ENCODE measurements around the gene NKIRAS2.
"Not testable (repeated sequence)": the region's sequence is repeated elsewhere in the genome, so short reads cannot be mapped to it uniquely, and the experiment has no call there.

Gene NKIRAS2

GRCh38 chr17:41998497-41998896 lies 21.4 kb upstream of the NKIRAS2 start:
- no peak for DNase-seq (ENCODE audit: low spot score)

GRCh38 chr17:42000413-42001133 lies 19.3 kb upstream of the NKIRAS2 start:
- no peak for DNase-seq (ENCODE audit: low spot score)

DNA sequence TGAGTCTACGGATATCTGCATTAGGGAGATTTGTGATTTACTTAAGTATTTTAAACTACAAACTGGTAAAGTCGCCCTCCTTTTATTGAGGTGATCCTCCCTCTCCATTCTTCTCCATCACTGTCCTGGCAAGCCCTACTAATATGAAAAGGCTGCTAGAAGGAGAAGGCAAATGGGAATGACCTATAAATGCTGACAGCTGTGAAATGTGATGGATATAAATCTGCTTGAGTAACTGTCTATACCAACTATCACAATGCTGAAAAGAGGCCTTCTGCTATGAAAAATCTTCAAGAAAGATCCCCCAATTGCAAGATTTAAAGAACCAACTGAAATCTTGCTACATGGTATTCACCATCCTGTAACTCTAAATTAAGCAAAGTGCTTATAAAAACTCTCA lies 18.2 kb upstream of the NKIRAS2 start:
- no peak for DNase-seq (ENCODE audit: low spot score)

- DNase-seq (ENCODE audit: low spot score) = no peak
Observed at GRCh38 chr17:42002175-42002791, 17.6 kb upstream of the NKIRAS2 start.

DNA sequence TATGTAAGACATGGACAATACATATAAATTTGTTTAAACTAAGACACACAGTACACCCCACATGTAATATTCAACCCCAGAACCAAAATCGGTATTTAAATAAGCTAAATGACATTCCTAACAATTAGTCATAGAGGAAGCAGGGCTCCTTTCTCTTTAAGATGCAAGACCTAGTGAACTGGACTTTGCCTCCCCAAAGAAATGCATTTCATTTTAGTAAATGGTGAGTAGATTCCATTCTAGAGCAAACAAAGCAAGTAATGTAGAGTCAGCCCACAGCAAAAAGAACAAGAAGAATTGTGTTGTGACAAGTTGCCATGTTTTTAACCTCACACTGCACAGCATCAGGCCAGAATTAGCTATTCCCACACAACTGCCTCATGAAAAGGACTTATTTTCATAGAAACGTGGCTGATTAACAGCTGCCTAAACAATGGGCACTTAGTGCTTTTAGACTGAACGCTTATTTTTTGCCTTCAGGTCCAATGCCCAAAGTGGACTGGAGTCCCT lies 17.0 kb upstream of the NKIRAS2 start:
- DNase-seq (ENCODE audit: low spot score) = peak; percentile 30

DNA sequence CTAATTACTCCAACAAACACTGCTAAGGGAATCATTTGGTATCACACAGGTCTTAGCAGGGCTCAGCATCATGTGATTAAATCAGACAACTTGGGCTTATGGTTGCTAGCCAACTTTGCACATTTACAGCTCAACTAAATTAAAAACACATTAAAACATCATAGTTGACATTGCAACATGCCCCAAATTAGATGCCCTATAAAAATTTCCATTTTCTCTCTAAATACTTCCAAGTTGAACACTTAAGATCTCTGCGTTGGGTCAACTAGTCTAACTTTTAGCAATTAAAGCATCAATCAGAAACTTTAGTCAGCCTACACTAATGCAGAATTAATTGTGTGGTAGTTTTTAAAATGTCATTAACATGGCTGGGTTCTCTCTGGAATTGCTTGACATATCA lies 14.7 kb upstream of the NKIRAS2 start:
- DNase-seq (ENCODE audit: low spot score) = no peak

DNA sequence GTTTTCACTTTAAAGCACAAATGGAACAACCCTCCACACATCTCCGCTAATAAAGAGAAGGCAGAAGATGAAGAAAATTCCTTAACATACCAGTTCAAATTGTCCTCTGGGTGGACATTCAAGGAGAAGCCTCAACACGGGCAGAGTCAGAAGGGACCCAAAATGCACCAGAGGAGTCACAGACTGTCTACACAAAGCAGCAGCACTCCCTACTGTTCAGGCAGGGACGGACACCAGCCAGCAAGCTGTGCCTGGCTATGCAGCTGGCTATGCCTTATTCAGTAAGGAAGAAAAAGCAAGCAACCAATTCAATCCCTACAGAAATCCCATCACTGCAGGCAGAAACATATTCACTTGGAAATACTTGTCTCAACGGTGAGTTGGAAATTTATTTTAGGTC lies 10.7 kb upstream of the NKIRAS2 start:
- DNase-seq (ENCODE audit: low spot score) = no peak

- not testable (repeated sequence) for DNase-seq (ENCODE audit: low spot score)
Observed at GRCh38 chr17:42010266-42010680, 9.6 kb upstream of the NKIRAS2 start.

DNA sequence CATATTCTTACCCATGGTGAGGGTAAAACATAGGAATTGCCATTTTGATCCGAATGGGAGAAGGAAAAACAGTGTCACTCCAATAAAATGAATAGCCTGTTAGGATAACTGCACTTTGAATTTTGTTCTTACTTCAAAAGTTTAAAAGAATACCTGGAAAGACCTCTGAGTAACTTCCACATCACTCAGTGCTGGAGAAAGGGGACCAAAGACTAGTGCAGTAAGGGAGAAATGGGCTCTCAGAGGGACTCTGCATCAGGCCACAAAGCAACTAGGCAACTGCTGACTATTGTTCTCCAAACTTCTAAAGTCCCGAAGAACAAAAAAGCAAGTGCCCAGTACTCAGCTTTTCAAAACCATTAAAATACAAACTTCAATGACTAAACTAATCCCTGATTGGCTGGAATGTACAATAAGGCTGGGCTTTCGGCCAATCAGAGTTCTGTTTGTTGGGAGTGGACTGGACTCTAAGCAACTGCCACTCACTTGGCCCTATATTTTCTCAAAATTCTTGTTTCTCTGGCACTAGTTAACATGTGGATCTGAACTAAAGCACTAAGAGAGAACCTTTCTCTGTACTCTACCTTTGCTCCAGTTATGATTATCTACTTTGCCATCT lies 8.9 kb upstream of the NKIRAS2 start:
- DNase-seq (ENCODE audit: low spot score) = no peak

DNA sequence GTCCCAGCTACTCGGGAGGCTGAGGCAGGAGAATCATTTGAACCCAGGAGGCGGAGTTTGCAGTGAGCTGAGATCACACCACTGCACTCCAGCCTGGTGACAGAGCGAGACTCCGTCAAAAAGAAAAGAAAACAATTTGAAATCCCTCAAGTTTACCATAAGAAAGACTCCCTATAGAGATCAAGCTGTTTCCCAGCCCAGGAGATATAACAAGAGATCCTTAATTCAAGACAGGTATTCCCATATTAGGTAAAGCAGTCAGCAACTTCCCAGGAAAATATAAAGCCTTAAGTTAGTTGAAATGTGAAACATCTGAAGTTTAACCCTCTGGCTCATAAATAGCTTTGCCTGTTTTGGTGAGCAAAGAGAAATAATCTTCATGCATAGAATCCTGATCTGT lies 7.5 kb upstream of the NKIRAS2 start:
- not testable (repeated sequence) for DNase-seq (ENCODE audit: low spot score)

DNA sequence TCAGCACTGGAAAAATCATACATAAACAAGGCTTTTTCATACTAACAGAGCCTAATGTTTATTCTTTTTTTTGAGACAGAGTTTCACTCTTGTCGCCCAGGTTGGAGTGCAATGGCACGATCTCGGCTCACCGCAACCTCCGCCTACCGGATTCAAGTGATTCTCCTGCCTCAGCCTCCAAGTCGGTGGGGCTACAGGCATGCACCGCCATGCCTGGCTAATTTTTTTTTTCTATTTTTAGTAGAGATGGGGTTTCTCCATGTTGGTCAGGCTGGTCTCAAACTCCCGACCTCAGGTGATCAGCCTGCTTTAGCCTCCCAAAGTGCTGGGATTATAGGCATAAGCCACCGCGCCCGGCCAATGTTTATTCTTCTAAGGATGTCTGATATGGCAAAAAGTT lies 6.2 kb upstream of the NKIRAS2 start:
- DNase-seq (ENCODE audit: low spot score) = not testable (repeated sequence)

GRCh38 chr17:42016411-42016831 lies 3.5 kb upstream of the NKIRAS2 start:
- DNase-seq (ENCODE audit: low spot score) = peak; percentile 19

GRCh38 chr17:42016941-42017865 lies 2.7 kb upstream of the NKIRAS2 start, which contains the start of gene DNAJC7:
Gene DNAJC7 (minus strand): TSS chr17:42017439. CDS start chr17:42017416, 23 bp downstream.
- peak; percentile 90 for DNase-seq (ENCODE audit: low spot score)

- DNase-seq (ENCODE audit: low spot score) = peak; percentile 85
Observed at GRCh38 chr17:42017866-42018200, 2.1 kb upstream of the NKIRAS2 start.

GRCh38 chr17:42018339-42018738 lies 1.6 kb upstream of the NKIRAS2 start:
- DNase-seq (ENCODE audit: low spot score) = peak; percentile 32

GRCh38 chr17:42018988-42019387 lies 902 bp upstream of the NKIRAS2 start:
- DNase-seq (ENCODE audit: low spot score) = no peak

DNA sequence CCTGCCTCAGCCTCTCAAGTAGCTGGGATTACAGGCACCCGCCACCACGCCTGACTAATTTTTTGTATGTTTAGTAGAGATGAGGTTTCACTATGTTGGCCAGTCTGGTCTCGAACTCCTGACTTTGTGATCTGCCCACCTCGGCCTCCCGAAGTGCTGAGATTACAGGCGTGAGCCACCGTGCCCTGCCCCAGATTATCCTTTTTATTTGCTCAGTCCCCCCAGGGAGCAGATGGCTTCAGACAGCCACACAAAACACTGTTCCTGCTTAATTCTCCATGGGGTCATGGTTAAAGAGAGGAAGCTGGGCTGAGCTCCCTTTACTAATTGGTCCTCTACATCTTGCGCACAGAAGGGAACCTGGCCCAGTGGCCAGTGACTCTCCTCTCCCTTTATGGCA lies 955 bp downstream of the NKIRAS2 start:
- not testable (repeated sequence) for DNase-seq (ENCODE audit: low spot score)

DNA sequence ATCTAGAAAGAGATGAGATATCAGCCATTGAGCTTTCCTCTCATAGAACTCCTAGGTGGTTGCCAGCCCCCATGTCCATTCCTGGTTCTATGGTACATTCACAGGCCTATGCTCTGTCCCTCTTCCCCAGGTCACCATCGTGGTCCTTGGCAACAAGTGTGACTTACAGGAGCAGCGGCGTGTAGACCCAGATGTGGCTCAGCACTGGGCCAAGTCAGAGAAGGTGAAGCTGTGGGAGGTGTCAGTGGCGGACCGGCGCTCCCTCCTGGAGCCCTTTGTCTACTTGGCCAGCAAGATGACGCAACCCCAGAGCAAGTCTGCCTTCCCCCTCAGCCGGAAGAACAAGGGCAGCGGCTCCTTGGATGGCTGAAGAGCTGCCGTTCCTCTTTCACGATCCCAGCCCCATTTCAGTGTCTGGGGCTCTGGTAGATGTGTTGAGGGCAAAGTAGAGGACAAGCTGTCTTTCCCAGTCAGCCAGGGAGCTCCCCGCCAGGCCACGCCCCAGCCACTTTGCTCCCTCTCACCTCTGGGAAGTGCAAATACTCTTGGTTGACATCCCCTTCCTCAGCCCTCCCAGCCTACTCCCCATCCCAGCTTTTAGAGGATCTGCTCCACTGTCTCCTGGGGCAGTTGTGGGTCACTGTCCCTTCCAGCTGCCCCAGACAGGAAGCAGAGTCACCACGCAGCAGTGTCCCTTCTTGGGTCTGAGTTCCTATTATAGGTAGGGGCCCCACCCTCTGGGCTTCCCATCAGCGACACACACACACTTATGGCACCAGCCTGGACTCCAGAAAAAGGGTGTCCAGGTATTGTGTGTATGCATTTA lies 3.8 kb downstream of the NKIRAS2 start:
- DNase-seq (ENCODE audit: low spot score) = no peak

DNA sequence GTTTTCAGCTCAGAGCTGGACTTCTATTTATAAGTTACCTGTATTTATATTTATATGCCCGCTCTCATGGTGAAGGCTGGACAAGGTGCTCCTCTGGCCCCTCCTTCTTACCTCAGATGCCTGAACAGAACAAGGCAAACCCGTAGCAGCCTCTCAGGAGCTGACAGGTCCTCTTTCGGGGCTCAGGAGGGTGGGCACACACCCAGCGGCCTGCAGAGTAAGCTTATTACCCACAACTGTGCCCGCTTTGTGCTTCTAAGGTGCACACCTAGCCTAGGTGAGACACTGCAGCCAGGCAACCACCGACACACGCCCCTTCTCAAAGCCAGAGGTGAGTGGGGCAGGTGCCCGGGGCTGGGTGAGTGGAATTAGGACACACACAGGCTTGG lies 5.3 kb downstream of the NKIRAS2 start:
- DNase-seq (ENCODE audit: low spot score) = no peak

DNA sequence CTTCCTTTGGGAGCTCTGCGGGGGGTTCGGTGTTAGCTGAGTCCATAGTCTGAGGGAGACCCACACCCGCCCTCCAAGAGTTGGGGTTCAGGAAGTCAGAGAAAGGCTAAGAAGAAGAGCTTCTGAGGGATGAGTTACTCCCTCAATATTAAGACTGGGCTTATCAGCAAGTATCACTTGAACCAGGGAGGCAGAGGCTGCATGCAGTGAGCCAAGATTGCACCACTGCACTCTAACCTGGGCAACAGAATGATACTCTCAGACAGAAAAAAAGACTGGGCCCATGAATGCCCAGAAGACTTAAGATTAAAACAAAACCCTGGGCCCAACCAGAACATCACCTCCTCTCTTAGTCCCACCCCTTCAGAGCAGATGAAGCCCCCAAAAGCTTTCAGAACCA lies 6.0 kb downstream of the NKIRAS2 start:
- no peak for DNase-seq (ENCODE audit: low spot score)

Measured in LoVo (cell line).